Measurements from ENCODE around the gene C11orf87.

DNA sequence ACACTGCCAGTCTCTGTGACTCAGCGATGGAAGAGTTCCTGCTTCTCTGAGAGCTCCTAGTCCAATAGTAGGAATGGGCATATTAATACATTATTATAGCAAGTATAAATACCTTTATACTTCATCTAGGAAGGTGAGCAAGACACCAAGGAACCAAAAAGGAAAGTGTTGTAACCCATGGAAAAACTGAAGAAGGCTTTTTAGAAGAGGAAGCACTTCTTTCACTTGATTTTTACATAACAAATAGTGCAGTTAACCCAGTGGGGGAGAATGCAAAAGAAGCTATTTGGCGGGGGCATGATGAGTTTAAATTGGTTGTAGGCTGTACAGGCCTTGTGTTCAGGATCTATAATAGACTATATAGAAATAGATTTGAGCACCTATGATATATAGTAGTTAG is 31.2 kb upstream of the C11orf87 start:
- TF ChIP-seq EZH2 (IDR thresholded peaks at IDR 0.05; ENCODE audit: borderline replicate concordance) (no peak), EZH2phosphoT487 (IDR thresholded peaks at IDR 0.05; ENCODE audit: low read depth, severe bottlenecking, unreplicated experiment) (no peak)

All from hepatocyte (in vitro differentiated cells).